HEK293T (cell line): ENCODE results near the gene PAM16.

Source experiments
- ARNT ChIP-seq: fragments of 450-650 bp; IDR thresholded peaks from 2 replicates; pipeline ENCODE4 v1.6.1; 2017; ENCODE audit warnings: mild to moderate bottlenecking
- ELF4 ChIP-seq: fragments of 450-650 bp; IDR thresholded peaks from 2 replicates; pipeline ENCODE4 v1.6.1; 2017; ENCODE audit warnings: antibody characterized with exemption
- FOXA1 ChIP-seq: fragments of 450-650 bp; IDR thresholded peaks from 2 replicates; pipeline ENCODE4 v1.6.1; 2016; ENCODE audit warnings: mild to moderate bottlenecking
- FOXK2 ChIP-seq: fragments of 450-650 bp; IDR thresholded peaks from 2 replicates; pipeline ENCODE4 v1.6.1; 2016; ENCODE audit warnings: mild to moderate bottlenecking
- FOXM1 ChIP-seq: fragments of 450-650 bp; IDR thresholded peaks from 2 replicates; pipeline ENCODE4 v1.6.1; 2017; ENCODE audit warnings: mild to moderate bottlenecking, borderline replicate concordance
- LEF1 ChIP-seq: fragments of 450-650 bp; IDR thresholded peaks from 2 replicates; pipeline ENCODE4 v1.6.1; 2017; ENCODE audit warnings: mild to moderate bottlenecking, borderline replicate concordance
- NFRKB ChIP-seq: fragments of 450-650 bp; IDR thresholded peaks from 2 replicates; pipeline ENCODE4 v1.6.1; 2016; ENCODE audit warnings: mild to moderate bottlenecking, moderate library complexity
- SP1 ChIP-seq: fragments of 450-650 bp; IDR thresholded peaks from 2 replicates; pipeline ENCODE4 v1.6.1; 2017
- SUZ12 ChIP-seq: fragments of 450-650 bp; IDR thresholded peaks from 2 replicates; pipeline ENCODE4 v1.6.1; 2016; ENCODE audit warnings: mild to moderate bottlenecking
- ZNF384 ChIP-seq: fragments of 450-650 bp; IDR thresholded peaks from 2 replicates; pipeline ENCODE4 v1.6.1; 2016

DNA sequence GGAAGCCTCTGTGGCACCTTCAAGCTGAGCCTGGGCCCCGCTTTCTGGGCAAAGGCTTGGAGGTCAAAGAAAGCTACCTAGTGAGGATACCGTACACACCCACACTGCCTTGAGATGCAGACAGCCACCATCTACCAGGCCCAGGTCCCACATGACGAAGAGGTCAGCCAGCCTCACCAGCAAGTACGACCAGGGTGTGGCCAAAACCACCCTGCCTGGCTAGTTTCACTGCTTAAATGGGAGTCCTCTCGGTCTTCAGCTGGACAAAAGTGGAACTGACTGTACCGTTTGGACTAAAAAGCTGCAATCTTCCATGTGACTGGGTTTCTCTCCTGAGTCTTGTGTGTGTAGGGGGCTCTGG is 42.1 kb upstream of the PAM16 start:
- no peak for TF ChIP-seq ELF4
- TF ChIP-seq SP1: no peak
- no peak for TF ChIP-seq FOXA1
- TF ChIP-seq NFRKB: no peak
- no peak for TF ChIP-seq FOXM1
- no peak for TF ChIP-seq FOXK2
- TF ChIP-seq LEF1: no peak
- TF ChIP-seq ZNF384: no peak
- no peak for TF ChIP-seq SUZ12
- TF ChIP-seq ARNT: no peak
